MV-4-11 (cell line): ENCODE measurements around the gene DNAAF9.
"Not testable (repeated sequence)": the region's sequence is repeated elsewhere in the genome, so short reads cannot be mapped to it uniquely, and the experiment has no call there.

Source experiments
- DNase-seq: peaks from one replicate; lab custom pipeline; 2025; lab: John Stamatoyannopoulos, UW

The DNAAF9 gene

DNA sequence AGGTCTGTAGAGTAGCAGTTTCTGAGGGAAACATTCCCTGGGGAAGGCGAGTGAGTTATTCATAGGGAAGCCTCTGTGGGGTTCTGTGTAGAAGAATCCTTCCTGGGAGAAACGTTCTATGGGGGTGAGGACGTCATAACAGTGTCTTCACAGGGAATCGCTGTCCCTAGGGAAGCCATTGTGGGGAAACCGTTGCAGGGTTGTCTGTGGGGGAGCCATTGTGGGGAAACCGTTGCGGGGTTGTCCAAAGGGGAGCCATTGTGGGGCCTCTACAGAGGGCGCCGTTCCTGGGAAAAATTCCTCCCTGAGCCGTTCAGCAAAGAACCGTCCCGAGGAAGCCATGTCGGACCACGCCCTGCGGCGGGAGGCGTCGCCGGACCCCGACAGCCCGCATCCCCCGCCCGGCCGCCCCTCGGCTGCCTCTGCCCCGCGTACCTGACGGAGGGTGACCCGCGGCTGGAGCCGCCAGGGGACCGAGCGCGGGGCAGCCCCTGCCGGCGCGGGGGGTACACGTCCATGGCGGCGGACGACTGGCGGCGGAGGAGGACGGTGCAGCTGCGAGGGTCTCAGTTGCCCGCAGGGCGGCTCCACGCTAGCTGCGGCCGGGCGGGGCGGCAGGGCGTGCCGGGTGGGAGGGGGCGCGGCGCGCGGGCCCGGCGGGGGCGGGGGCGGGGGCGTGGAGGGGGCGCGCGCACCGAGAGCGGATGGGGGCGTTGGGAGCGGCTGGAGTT lies at the start of gene DNAAF9:
DNAAF9 (minus strand) TSS at position 630 of the 731 bp plus-strand sequence; CDS start at position 518, 112 bp downstream.
- peak; percentile 58 for DNase-seq

DNA sequence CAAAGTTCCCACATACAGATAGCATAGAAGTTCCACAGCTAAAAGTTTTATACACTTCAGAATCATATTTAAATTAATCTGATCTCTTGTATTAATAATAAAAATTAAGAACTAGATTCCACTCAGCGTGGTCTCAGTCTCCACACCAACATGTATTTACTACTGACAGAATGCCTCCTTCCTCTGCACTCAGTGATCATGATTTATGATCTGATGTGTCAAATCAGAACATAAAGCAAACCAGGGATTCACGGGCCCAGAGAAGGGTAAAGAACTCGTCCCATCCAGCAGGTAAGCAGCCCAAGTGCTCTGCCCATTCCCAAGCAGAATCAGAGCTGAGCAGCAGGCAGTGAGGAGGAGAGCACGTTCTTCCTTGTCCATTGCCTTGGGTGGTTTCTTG lies 49.2 kb upstream of the DNAAF9 start:
- no peak for DNase-seq

DNA sequence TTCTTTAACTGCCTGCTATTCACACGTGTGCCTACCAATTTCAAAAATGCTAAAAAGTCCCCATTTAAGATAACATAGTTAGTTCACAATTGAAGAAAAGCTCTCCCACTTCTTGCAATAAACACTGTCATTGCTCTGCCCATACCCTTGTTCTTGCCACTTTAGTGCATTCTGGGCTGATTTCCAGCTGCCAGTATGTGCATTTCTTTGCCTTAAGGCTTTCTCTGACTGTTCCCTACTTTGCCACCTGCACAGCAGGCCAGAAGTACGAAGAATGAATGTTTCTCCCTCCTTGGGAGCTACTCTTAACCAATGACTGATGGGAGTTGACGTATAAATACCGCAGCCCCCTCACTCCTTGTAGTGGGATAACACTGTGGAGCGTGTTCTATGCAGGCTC lies 47.4 kb upstream of the DNAAF9 start:
- no peak for DNase-seq

DNA sequence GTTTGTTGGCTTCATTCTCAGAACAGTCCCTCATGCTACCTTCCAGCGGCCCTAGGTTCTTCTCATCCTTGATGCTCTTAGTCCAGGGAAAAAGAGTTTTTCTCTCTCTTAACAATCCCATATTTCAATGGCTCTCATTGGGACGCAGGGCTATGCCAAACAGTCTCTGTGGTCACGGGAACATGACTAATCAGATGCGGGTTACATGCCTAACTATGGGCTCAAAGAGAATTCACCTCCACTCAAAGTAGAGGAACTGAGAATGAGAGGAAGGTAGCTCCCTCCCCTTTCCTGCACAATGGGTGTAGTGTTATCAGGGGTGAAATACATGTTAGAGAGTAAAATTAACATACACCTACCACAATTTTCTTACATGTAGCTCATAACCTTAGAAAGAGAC lies 45.2 kb upstream of the DNAAF9 start:
- peak; percentile 63 for DNase-seq

DNA sequence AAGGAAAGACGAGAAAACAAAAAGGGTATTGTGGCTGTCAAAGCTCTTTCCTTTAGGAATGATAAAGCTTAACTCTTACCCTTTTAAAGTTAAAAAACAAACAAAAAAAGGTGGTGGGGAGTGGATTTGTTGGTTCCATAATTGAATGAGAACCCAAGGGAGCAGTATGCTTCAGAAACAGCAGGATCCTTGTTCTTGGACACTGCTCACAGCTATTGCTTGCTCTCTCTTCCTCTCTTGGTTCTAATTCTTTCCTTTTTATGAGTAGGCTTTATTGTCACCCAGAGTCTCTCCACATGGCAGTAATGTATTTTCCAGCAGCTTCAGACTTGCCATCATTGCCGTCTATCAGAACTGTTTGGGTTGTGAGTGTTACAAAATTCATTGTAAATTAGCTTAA lies 44.7 kb upstream of the DNAAF9 start:
- DNase-seq = no peak

DNA sequence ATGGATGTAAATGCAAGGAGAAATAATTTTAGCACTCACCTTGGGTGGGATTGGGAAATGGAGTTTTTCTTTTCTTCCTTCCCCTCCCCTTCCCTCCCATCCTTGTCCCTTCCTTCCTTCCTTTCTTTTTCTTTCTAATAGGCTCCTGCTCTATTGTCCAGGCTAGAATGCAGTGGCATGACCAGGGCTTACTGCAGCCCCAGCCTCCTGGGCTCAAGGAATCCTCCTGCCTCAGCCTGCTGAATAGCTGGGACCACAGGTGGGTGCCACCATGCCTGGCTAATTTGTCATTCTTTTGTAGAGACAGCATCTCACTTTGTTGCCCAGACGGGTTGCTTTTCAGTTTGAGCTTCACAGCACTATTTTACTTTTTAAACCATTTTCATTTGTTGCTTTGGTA lies 41.9 kb upstream of the DNAAF9 start:
- no peak for DNase-seq

DNA sequence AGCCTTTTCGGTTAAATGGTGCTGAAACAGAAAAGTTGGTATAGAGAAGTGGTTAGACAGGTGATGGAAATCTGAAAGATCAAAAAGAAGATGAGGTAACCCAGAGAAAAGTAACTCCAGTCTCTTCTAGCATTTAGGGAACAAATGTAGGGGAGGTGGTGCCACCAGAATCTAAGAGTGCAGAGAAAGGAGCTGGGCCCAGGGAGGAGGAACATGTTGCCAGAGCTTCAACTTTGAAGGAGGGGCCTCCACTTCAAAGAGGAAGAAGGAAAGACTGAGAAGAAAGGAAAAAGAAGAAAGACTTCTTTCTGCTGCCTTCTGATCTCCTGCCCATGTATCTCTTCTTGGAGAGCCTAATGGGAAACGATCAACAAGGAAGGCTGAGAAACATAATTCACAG lies 39.9 kb upstream of the DNAAF9 start:
- peak; percentile 62 for DNase-seq

DNA sequence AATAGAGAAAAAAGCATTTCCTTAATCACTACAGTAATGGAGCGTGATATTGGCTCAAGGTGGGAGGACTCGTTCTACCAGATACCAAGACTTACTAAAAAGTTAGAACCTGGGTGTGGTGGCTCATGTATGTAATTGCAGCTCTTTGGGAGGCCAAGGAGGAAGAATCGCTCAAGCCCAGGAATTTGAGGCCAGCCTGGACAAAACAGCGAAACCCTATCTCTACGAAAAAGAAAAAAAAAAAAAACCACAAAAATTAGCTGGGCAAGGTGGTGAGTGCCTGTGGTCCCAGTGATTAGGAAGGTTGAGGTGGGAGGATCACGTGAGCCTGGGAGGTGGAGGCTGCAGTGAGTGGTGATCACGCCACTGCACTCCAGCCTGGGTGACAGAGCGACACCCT lies 39.3 kb upstream of the DNAAF9 start:
- DNase-seq = no peak

DNA sequence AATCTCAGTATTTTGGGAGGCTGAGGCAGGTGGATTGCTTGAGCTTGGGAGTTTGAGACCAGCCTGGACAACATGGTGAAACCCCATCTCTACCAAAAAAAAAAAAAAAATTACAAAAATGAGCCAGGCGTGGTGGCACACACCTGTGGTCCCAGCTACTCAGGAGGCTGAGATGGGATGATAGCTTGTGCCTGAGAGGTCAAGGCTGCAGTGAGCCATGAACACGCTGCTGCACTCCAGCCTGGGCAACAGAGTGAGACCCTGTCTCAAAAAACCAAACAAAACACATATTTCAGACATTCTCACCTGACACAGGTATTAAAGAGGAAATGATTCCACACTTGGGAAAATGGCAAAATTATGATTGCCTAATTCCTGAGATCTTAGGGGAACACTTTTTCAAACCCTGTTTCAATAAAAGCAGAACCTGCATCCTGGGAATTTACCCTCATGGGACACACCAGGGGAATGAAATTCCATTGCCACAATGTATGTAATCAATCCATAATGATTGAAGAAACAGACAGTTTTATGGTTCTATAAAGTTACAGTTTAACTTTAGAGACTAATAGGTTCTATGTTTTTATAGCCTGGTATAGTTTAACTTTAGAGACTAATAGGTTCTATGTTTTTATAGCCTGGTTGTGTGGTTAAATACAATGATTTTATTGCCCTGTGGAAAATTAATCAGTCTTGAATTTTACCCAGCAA lies 29.6 kb upstream of the DNAAF9 start:
- DNase-seq = no peak

DNA sequence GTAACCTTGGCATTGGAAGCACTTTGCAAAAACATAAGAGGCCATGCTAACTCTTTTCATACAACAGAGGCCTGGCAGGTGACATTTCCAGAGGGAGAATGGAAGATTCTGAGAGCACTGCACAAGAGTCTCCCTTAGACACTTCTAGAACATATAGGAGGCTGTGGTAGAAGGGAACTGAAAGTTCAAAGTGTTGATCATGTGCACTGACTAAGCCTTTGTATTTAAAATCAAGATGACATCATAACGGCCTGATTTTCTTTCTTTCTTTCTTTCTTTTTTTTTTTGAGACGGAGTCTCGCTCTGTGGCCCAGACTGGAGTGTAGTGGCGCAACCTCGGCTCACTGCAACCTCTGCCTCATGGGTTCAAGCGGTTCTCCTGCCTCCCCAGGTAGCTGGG lies 26.8 kb upstream of the DNAAF9 start:
- peak; percentile 93 for DNase-seq

DNA sequence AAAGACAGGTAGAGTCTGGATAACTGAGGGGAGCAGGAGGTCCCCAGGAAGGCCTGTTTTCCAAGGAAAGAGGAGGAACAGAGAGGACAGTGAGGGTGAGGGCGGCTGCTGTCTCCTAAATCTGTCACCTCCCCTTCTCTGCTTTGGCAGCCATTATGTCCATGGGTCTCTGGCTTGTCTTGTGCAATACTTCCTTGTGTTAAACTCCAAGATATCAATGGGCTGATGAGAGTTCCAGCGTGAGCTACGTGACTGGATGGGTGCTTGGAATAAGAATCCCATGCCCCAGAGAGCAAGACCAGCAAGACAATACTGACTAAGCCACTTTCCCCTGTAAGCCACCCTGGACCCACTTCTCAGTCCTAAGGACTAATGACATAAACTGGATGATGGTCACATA lies 26.3 kb upstream of the DNAAF9 start:
- DNase-seq = peak; percentile 17

DNA sequence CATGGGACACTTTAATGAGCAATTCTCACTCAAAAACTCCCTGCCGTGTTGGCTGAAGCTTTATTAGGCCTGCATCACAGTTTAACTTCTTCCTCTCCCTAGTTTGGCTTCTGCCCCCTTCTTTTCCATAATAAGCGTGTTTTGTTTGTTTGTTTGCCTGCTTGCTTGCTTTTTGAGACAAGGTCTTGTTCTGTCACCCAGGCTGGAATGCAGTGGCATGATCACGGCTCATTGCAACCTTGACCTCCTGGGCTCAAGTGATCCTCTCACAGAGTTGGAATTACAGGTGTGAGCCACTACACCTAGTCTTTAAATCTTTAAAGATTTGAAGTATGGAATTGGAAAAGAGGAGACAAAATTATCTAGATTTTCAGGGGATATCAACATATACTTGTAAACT lies 25.4 kb upstream of the DNAAF9 start:
- no peak for DNase-seq

DNA sequence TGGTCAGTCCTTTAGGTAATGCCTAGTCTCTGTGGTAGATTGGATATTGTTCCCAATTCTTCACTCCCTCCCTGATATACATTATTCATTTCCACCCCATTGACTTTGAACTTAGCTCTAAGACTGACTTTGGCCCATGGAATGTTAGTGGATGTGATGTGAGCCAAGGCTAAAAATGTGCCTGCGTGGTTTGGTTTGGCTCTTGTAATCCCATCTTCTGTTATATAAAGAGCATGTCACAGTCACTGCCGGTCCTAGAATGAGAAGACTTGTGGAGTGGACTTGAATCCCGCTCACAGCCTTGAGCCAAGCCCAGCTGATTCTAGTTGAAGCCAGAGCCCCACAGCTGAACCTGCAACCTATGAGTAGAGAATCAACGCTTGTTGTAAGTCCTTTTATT lies 23.6 kb upstream of the DNAAF9 start:
- peak; percentile 63 for DNase-seq

DNA sequence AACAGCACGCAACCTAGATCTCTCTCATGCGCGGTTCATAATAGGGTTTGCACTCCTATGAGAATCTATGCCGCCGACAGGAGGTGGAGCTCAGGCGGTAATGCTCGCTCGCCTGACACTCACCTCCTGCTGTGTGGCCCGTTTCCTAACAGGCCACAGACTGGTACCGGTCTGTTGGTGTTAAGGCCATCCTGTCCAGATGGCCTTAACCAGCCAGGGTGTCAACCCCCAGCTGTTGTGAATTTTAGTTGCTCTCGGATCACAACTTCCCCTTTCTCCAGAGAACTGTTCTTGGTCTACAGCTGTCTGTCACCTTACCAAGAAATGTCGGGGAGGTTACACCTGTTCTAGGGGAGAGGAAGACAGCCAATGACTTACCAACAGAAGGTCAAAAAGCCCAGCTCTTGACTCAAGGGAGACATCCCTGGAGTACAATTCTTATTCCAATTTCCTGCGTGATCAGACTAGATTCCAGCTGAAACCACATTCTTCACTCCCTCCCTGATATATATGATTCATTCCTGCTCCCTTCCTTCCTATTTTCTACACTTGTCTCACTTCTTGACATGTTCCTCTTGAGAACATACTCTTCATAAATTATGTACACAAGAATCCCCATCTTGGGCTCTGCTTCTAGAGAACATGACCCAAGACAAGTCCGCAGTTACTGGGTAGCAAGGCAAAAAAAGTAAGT lies 23.1 kb upstream of the DNAAF9 start:
- DNase-seq = peak; percentile 99

DNA sequence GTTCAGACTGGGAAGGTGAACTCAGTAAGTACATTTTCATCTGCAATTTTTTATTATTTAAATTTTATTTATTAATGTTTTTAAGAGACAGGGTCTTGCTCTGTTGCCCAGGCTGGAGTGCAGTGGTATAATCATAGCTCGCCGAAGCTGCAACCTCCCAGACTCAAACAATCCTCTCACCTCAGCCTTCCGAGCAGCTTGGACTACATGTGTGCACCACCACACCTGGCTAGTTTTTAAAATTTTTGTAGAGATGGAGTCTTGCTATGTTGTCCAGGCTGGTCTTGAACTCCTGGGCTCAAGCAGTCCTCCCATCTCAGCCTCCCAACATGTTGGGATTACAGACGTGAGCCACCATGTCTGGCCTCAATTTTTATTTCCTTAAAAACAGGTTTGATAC lies 19.3 kb upstream of the DNAAF9 start:
- DNase-seq = not testable (repeated sequence)

DNA sequence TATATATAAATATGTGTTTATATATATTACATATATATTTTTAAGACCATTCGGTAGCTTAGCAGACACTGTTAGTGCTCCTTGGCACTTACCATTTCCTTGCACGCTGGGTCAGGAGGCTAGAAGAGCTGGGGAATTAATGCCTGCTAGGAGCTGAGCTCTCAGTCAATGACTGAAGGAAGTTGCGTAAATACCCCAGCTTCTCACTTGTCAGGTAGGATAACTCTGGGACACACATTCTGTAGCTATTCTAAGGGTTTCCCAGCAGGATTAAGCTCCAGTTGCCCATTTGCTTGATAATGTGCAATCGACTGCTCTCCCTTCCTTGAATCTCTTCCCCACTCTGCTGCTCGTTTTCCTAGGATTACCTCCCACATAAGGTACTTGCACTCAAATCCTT lies 15.7 kb upstream of the DNAAF9 start:
- DNase-seq = peak; percentile 49

DNA sequence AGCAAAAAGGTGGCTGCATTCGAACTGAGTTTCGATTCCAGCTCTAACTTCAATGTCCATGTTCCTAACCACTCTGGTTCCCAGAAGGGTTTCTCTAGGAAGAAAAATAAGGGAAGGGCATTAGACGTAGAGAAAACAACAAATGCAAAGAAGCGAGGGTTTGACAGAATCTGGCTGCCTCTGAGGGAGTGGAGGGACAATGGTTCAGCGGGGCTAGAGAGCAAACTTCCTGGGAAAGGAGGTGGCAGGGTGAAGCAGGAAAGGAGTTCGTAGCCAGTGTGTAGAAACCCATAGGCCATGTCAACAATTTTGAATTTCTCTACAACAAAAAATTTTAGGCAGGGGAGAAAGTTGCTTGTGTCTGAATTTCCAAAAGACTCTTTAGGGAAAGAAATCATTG lies 14.5 kb upstream of the DNAAF9 start:
- no peak for DNase-seq

DNA sequence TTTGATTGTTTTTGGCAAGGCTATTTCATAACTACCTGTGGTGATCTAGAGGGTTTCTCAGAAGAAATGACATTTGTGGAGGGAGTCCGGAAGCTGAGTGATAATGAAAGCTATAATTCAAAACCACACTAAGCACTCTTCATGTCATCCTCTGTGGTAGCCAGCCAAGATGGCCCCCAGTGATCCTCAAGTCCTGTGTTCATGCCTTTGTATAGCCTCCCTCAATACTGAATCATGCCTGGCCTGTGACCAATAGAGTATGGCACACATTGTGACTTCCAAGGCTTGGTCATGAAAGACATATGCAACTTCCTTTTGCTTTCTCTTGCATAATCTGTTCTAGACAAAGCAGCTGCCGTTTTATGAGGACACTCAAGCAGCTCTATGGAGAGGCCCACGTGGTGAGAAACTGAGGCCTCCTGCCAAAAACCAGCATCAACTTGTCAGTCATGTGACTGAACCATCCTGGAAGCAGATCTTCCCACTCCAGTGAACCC lies 12.8 kb upstream of the DNAAF9 start:
- DNase-seq = peak; percentile 100

DNA sequence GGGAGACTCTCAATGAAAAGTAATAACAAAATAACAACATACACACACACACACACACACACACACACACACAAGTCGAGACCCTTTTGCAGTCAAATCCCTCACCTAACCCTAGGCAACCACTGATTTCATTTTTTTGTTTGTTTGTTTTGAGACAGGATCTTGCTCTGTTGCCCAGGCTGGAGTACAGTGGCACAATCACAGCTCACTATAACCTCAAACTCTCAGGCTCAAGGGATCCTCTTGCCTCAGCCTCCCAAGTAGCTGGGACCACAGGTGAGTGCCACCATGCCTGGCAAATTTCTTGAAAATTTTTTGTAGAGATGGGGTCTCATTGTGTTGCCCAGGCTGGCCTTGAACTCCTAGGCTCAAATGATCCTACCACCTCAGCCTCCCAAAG lies 10.7 kb upstream of the DNAAF9 start:
- DNase-seq = not testable (repeated sequence)

DNA sequence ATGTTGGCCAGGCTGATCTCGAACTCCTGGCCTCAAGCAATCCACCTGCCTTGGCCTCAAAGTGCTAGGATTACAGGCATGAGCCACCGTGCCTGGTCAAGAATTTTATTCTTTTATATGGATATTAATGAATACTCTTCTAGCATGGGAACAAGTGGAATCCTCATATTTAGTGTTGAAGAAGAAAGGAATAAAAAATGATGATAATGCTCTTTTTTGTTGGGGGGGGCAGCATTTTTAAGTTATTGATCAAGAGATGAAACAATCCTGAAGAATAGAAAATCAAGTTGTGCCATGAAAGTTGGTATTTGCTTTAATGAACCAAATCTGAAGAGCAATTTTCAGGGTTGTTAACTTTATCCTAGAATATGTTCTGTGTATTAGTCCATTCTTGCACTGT lies 6.7 kb upstream of the DNAAF9 start:
- no peak for DNase-seq

DNA sequence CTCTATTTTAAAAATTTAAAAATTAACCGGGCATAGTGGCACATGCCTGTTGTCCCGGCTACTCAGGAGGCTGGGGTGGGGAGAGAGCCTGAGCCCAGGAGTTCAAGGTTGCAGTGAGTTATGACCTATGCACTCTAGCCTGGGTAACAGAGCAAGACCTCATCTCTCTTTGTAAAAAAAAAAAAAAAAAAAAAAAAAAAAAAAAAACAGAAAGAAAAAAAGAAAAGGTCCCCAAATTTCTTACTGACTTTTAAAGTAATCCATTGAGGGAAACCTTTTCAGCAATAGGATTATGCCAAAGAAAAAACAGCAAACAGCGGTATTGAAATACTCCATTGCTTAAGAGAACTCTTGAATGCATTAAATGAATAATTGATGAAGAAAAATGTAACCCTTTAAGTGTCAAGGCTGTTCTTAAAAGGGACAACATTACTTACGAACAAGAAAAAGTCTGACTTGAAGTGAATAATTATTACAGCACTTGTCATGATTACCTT lies 6.0 kb upstream of the DNAAF9 start:
- DNase-seq = no peak

DNA sequence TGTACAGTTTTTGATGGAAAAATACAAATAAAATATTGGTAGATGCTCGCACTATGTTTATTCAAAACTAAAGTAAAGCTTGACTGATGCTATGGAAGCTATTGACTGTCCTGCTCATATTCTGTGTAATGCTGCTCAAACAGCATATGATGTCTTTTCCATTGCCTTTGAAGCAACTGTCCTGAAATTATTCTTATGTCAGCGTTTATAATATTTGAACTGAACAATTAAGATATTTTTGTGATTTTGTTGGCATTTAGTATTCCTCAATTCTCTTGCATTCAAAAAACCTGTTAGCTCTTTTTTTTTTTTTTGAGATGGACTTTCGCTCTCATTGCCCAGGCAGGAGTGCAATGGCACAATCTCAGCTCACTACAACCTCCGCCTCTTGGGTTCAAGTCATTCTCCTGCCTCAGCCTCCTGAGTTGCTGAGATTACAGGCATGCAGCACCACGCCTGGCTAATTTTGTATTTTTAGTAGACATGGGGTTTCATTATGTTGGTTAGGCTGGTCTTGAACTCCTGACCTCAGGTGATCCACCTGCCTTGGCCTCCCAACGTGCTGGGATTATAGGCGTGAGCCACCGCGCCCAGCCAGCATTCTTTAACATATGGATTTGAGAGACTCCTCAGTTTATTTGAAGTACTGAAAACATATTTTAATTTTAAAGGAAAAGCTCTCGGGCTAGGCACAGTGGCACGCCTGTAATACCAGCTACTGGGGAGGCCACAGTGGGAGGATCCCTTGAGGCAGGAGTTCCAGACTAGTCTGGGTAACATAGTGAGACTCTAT lies 5.3 kb upstream of the DNAAF9 start:
- no peak for DNase-seq
